ENCODE measurements around the gene TBCA. TPM values are rescaled to one million over a fixed set of nuclear protein-coding genes. Genes with fewer than 3 reads are reported as not detected.
"Not testable (repeated sequence)": the region's sequence is repeated elsewhere in the genome, so short reads cannot be mapped to it uniquely, and the experiment has no call there.

The TBCA gene
- total RNA-seq, 2 experiments from 2014 or later: 156 to 178 TPM

- H3K36me3 Mint-ChIP-seq: peaks cover 54% of the 10 kb centered on the region
- DNase-seq (no peak), ATAC-seq (no peak)
- H3K27me3 Mint-ChIP-seq: no peaks in the 10 kb centered on the region
- CTCF ChIA-PET: no interaction called here
- H3K4me1 Mint-ChIP-seq: peaks cover 21% of the 10 kb centered on the region
- no peak overlapping the region for H3K4me3 Mint-ChIP-seq
- H3K9me3 Mint-ChIP-seq (ENCODE audit: low read depth): no peaks in the 10 kb centered on the region
- H3K27ac Mint-ChIP-seq: no peak overlapping the region
Measured at GRCh38 chr5:77767301-77767700, 8.8 kb downstream of the TBCA start.

GRCh38 chr5:77761606-77762005, 14.5 kb downstream of the TBCA start:
- H3K9me3 Mint-ChIP-seq (ENCODE audit: low read depth): peaks cover 8% of the 10 kb centered on the region
- H3K4me3 Mint-ChIP-seq: no peak overlapping the region
- peaks cover 54% of the 10 kb centered on the region for H3K36me3 Mint-ChIP-seq
- DNase-seq: no peak
- ATAC-seq: no peak
- no peak overlapping the region for H3K27ac Mint-ChIP-seq
- CTCF ChIA-PET: no interaction called here
- H3K27me3 Mint-ChIP-seq: no peaks in the 10 kb centered on the region
- H3K4me1 Mint-ChIP-seq: peaks cover 3% of the 10 kb centered on the region

GRCh38 chr5:77758141-77758938, 17.8 kb downstream of the TBCA start:
- ATAC-seq (no peak), DNase-seq (no peak)
- Mint-ChIP-seq H3K27me3 (no peaks in the 10 kb centered on the region), H3K36me3 (peaks cover 43% of the 10 kb centered on the region), H3K4me3 (no peak overlapping the region), H3K4me1 (peaks cover 2% of the 10 kb centered on the region), H3K27ac (no peak overlapping the region), H3K9me3 (ENCODE audit: low read depth) (peaks cover 8% of the 10 kb centered on the region)
- CTCF ChIA-PET: no interaction called here

DNA sequence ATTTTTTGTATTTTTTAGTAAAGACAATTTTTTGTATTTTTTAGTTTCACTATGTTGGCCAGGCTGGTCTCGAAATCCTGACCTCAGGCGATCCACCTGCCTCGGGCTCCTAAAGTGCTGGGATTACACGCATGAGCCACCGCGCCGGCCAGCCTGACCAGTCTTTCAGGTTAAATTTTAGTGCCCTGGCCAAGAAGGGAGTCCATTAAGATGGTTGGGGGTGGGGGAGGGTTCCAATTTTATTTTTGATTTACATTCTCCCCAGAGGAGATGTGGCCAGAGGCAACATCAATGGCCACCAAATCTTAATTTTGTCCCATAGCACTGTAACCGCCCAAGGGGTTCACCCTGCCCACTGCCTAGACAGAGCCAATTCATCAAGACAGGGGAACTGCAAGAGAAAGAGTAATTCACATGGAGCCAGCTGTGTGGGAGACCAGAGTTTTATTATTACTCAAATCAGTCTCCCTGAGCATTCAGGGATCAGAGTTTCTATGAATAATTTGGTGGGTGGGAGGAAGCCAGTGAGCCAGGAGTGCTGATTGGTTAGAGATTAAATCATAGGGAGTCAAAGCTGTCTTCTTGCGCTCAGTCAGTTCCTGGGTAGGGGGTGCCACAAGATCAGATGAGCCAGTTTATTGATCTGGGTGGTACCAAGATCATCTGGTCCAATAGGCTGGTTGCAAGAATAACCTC, 24.7 kb downstream of the TBCA start:
- peaks cover 11% of the 10 kb centered on the region for H3K4me1 Mint-ChIP-seq
- CTCF ChIA-PET: no interaction called here
- no peaks in the 10 kb centered on the region for H3K27me3 Mint-ChIP-seq
- H3K4me3 Mint-ChIP-seq: no peak overlapping the region
- DNase-seq: no peak
- no peak overlapping the region for H3K27ac Mint-ChIP-seq
- H3K36me3 Mint-ChIP-seq: peaks cover 4% of the 10 kb centered on the region
- ATAC-seq: no peak
- H3K9me3 Mint-ChIP-seq (ENCODE audit: low read depth): no peaks in the 10 kb centered on the region

- H3K9me3 Mint-ChIP-seq (ENCODE audit: low read depth); ATAC-seq; CTCF ChIA-PET; DNase-seq; H3K36me3 Mint-ChIP-seq; H3K27ac Mint-ChIP-seq; H3K4me3 Mint-ChIP-seq; H3K27me3 Mint-ChIP-seq: not testable (repeated sequence)
- peaks cover 11% of the 10 kb centered on the region for H3K4me1 Mint-ChIP-seq
Measured at GRCh38 chr5:77750928-77751327, 25.2 kb downstream of the TBCA start.

- peaks cover 7% of the 10 kb centered on the region for H3K4me1 Mint-ChIP-seq
- no peak overlapping the region for H3K27ac Mint-ChIP-seq
- no peak overlapping the region for H3K4me3 Mint-ChIP-seq
- H3K27me3 Mint-ChIP-seq: no peaks in the 10 kb centered on the region
- DNase-seq: no peak
- H3K36me3 Mint-ChIP-seq: peaks cover 14% of the 10 kb centered on the region
- no peaks in the 10 kb centered on the region for H3K9me3 Mint-ChIP-seq (ENCODE audit: low read depth)
- CTCF ChIA-PET: no interaction called here
- ATAC-seq: no peak
Measured at GRCh38 chr5:77748160-77748559, 28.0 kb downstream of the TBCA start.

DNA sequence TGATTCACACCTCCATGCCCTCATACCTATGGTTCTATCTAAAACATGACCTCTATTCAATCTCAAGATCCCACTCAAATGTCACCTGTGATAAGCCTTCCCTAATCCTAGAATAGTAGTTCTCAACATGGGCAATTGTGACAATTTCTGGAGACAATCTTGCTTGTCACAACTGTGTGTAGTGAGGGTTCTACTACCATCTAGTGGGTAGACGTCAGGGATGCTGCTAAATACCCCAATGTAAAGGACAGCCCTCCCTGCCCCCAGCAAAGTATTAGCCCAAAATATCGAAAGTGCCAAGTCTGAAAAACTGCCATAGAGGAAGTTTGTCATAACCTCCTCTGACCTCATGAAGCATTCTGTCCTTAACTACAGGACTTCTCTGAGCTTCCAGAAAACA, 32.0 kb downstream of the TBCA start:
- no peak overlapping the region for H3K27ac Mint-ChIP-seq
- H3K4me3 Mint-ChIP-seq: no peak overlapping the region
- ATAC-seq (no peak), DNase-seq (no peak)
- no peaks in the 10 kb centered on the region for H3K27me3 Mint-ChIP-seq
- no peaks in the 10 kb centered on the region for H3K4me1 Mint-ChIP-seq
- peaks cover 14% of the 10 kb centered on the region for H3K36me3 Mint-ChIP-seq
- CTCF ChIA-PET: no interaction called here
- no peaks in the 10 kb centered on the region for H3K9me3 Mint-ChIP-seq (ENCODE audit: low read depth)

DNA sequence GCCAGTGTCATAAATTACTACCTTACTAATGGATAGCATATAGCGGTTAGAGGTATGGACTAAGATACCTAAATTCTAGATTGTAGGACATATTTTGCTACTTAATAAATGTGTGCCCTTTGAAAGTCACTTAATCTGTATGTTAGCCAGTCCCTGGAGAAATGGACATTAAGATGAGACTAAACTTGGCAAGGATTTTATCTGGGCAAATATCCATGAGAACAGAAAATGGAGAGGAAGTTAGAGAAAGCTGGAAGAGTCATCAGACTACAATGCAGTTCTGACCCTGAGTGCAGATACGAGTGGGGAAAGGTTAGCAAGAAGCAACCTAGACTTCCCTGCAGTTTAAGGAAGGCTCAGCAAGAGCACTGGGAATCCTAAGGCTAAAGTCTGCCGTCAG, 33.0 kb downstream of the TBCA start:
- DNase-seq (no peak), ATAC-seq (no peak)
- CTCF ChIA-PET: no interaction called here
- Mint-ChIP-seq H3K4me1 (no peaks in the 10 kb centered on the region), H3K36me3 (peaks cover 15% of the 10 kb centered on the region), H3K9me3 (ENCODE audit: low read depth) (no peaks in the 10 kb centered on the region), H3K27me3 (no peaks in the 10 kb centered on the region), H3K4me3 (no peak overlapping the region), H3K27ac (no peak overlapping the region)

DNA sequence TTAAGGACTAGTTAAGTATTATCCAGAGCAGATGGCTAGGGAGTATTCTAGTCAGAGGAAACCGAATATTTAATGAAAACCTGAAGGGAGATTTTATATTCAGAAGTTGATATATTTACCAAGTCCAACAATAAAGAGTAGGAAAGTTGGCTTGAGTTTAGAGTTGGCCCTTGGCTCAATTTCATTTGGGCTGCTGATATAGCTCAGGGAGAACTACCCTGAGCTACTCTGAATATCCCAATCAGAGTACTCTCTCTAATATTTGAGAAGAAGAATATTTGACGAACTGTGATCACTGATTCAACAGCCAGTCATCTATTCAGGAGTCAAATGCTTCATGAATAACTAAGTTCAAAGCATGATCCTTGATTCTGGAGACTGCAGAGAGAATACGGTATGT, 34.5 kb downstream of the TBCA start:
- peaks cover under 1% of the 10 kb centered on the region for H3K9me3 Mint-ChIP-seq (ENCODE audit: low read depth)
- no peaks in the 10 kb centered on the region for H3K27me3 Mint-ChIP-seq
- CTCF ChIA-PET: no interaction called here
- DNase-seq: no peak
- H3K36me3 Mint-ChIP-seq: peaks cover 19% of the 10 kb centered on the region
- no peak overlapping the region for H3K4me3 Mint-ChIP-seq
- peaks cover under 1% of the 10 kb centered on the region for H3K4me1 Mint-ChIP-seq
- ATAC-seq: no peak
- no peak overlapping the region for H3K27ac Mint-ChIP-seq

GRCh38 chr5:77734885-77735284, 41.3 kb downstream of the TBCA start:
- ATAC-seq (no peak), DNase-seq (no peak)
- peaks cover 35% of the 10 kb centered on the region for H3K36me3 Mint-ChIP-seq
- no peak overlapping the region for H3K4me3 Mint-ChIP-seq
- no peak overlapping the region for H3K27ac Mint-ChIP-seq
- CTCF ChIA-PET: no interaction called here
- peaks cover 4% of the 10 kb centered on the region for H3K9me3 Mint-ChIP-seq (ENCODE audit: low read depth)
- H3K27me3 Mint-ChIP-seq: no peaks in the 10 kb centered on the region
- peaks cover 6% of the 10 kb centered on the region for H3K4me1 Mint-ChIP-seq

- H3K36me3 Mint-ChIP-seq: peaks cover 39% of the 10 kb centered on the region
- H3K4me1 Mint-ChIP-seq: peaks cover 6% of the 10 kb centered on the region
- H3K27me3 Mint-ChIP-seq: no peaks in the 10 kb centered on the region
- H3K27ac Mint-ChIP-seq: no peak overlapping the region
- ATAC-seq (no peak), DNase-seq (no peak)
- peaks cover 4% of the 10 kb centered on the region for H3K9me3 Mint-ChIP-seq (ENCODE audit: low read depth)
- CTCF ChIA-PET: no interaction called here
- H3K4me3 Mint-ChIP-seq: no peak overlapping the region
Measured at GRCh38 chr5:77733130-77733529, 43.0 kb downstream of the TBCA start.

- H3K36me3 Mint-ChIP-seq: peaks cover 24% of the 10 kb centered on the region
- H3K27me3 Mint-ChIP-seq: no peaks in the 10 kb centered on the region
- no peak for ATAC-seq
- DNase-seq: no peak
- peaks cover 2% of the 10 kb centered on the region for H3K4me1 Mint-ChIP-seq
- no peak overlapping the region for H3K4me3 Mint-ChIP-seq
- CTCF ChIA-PET: no interaction called here
- no peak overlapping the region for H3K27ac Mint-ChIP-seq
- H3K9me3 Mint-ChIP-seq (ENCODE audit: low read depth): no peaks in the 10 kb centered on the region
Measured at GRCh38 chr5:77727190-77727589, 48.9 kb downstream of the TBCA start.

- no peaks in the 10 kb centered on the region for H3K27me3 Mint-ChIP-seq
Measured at GRCh38 chr5:77725616-77726015, 50.5 kb downstream of the TBCA start.

GRCh38 chr5:77724934-77725333, 51.2 kb downstream of the TBCA start:
- no peak for DNase-seq
- CTCF ChIA-PET: no interaction called here
- Mint-ChIP-seq H3K27me3 (no peaks in the 10 kb centered on the region), H3K9me3 (ENCODE audit: low read depth) (no peaks in the 10 kb centered on the region), H3K4me3 (no peak overlapping the region), H3K36me3 (peaks cover 20% of the 10 kb centered on the region), H3K4me1 (peaks cover 3% of the 10 kb centered on the region), H3K27ac (no peak overlapping the region)
- ATAC-seq: no peak

More at GRCh38 chr5:77725616-77726015, 50.5 kb downstream of the TBCA start:
- Mint-ChIP-seq H3K27ac (no peak overlapping the region), H3K4me1 (peaks cover 2% of the 10 kb centered on the region), H3K4me3 (no peak overlapping the region), H3K36me3 (peaks cover 20% of the 10 kb centered on the region), H3K9me3 (ENCODE audit: low read depth) (no peaks in the 10 kb centered on the region)
- CTCF ChIA-PET: no interaction called here
- DNase-seq: no peak
- ATAC-seq: no peak
